LNCAP (cell line): ENCODE measurements around the gene DLEC1.

Experiments
- CTCF ChIP-seq: fragments of 450-650 bp; IDR thresholded peaks from 2 replicates; pipeline ENCODE4 v1.5.1; 2017; ENCODE audit warnings: mild to moderate bottlenecking

The DLEC1 gene

DNA sequence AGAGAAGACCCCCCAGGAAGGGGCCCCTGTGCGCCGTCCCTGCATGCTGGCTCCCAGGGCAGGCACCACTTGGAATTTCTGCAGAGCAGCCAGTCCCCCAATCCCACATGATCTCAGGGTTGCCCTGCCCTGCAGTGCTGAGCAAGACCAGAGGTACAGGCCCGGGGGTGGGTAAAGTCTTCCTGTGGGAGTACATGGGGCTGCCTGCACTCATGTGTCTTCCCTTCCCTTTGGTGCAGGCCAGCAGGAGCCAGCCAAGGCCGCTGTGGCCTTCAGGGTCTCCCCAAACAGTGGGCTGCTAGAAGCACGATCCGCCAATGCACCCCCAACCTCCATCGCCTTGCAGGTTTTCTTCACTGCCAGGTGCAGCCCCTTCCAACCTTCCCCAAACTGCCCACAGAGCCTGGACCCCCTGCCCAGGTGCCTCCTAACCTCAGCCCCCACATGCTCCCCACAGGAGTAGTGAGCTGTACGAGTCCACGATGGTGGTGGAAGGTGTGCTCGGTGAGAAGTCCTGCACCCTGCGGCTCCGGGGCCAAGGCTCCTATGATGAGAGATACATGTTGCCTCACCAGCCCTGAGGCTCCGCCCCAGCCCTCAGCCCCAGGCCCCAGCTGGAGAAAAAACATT, 82.9 kb downstream of the DLEC1 start:
- TF ChIP-seq CTCF, result no peak

DNA sequence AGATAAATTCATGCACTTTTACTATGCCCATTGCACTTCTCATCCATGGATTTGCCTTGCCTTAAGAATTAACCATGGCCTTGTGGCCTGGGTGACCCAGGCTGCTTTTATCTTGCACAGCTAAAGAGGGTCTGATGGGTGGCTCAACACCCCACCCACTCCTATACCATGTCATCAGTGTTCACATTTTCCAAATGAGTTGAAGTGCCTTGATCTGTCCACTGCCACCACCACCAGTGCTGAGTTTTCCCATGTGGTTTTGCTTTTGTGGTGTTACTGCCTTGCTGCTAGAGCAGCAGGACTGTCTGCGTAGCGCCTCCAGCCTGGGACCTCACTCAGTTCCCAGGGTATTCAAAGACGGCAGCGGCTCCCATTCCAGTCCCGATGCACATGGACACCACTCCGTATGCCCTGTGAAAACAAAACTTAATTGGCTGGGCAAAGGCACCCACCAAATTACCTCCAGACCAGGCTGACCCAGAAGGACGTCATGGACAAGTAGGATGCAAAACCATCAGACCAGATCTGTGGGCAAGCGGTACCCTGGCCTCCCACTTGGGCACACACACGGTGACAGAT, 83.8 kb downstream of the DLEC1 start:
- TF ChIP-seq CTCF, result no peak

DNA sequence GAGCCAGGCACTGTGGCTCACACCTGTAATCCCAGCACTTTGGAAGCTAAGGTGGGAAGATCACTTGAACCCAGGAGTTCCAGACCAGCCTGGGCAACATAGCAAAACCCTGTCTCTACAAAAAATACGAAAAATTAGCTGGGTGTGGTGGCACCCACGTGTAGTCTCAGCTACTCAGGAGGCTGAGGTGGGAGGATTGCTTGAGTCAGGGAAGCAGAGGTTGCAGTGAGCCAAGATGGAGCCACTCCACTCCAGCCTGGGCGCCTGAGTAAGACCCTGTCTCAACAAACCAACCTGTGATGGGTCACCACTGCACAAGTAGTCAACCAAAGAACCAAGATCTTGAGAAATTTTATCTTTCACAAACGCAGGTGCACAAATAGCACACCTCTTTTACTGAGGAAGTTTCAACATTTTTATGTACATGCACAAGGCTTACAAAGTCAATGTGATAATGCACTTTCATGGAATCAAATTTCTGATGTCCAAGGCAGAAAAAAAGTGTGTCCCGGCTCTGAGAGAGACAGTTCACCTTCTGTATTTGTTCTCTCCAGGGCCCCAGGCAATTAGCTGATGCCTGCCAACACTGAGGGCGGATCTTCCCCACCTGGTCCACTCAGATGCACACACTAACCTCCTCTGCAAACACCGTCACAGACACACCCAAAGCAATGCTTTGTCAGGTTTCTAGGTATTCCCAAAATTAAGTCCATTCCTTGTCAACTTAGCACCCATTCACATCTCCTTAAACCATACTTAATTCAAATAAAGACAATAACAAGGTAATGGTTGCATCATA, 85.5 kb downstream of the DLEC1 start:
- TF ChIP-seq CTCF, result no peak

DNA sequence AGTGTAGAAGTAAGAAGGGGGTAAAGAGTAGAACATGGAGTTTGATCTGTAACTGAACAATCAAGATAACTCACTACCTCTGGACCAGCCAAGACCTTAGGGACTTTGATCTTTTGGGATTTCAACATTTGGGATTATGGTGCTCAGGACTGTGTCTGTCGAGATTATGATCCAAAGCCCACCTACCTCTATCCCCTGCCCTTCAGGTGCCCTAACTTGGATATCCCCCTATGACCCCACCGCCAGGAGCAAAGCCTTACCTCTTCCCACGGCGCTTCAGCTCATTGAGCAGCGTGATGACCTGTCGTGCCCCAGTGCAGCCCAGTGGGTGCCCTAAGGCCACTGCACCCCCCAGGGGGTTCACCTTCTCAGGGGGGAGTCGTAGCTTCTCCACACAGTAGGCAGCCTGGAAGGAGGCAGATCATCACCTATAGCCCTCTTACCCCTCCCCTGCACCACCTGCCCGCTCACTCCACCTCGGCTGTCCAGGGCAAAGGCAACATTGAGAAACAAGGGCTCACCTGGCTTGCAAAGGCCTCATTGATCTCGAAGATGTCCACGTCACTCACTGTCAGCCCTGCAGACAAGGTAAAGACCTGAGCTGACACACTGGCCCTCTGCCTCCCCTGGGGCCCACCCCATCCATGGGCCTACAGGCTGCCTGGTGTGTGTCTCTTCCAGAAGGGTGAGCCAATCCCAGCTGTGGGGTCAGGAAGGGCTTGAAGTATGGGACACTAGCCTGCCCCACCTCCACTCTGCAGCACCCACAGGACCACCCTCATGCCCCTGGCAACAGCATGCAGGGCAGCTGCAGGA, 86.5 kb downstream of the DLEC1 start:
- TF ChIP-seq CTCF, result no peak

DNA sequence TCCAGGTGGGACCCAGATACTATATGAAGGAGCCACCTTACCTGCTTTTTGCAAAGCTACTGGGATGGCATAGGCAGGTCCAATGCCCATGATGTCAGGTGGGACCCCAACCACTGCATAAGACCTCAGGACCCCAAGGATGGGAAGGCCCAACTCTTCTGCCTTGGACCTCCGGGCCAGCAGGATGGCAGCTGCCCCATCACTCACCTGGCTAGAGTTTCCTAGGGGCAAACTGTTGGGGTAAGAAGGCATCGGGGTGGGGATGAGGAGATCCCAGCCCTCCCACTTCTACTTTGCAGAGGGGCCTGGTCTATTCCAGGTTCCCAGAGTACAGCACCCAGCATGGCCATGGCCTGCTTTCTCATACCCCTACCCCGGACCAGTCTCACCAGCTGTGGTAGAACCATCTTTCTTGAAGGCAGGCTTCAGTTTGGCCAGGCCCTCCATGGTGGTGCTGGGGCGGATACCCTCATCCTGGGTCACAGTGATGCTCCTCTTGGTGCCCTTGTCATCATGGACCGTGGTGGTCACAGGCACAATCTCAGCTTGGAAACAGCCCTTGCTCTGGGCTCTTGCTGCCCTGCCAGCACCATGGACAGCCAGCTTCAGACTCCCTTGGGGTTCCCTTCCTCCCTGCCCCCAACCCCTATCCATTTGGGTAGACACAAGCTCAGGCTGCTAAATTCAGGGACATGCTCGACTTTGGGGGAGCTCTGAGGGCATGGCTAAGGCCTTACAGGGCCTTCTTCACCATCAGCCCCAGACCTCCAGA, 87.3 kb downstream of the DLEC1 start:
- TF ChIP-seq CTCF, result no peak

GRCh38 chr3:38127611-38128302, 88.7 kb downstream of the DLEC1 start:
- TF ChIP-seq CTCF, result no peak
